Fibroblast of skin of left biceps (primary cell): ENCODE measurements around the gene SPINT2.

Experiments
- DNase-seq, 2 experiments: peaks; one replicate each; pipeline ENCODE4 v3.0.0-alpha.2; 2013; ENCODE audit warnings: low read depth in 2 of 2

SPINT2 gene

GRCh38 chr19:38267761-38268483 lies 3.5 kb downstream of the SPINT2 start:
- no peak for DNase-seq

- no peak for DNase-seq
These were observed 4.2 kb downstream of the SPINT2 start for GRCh38 chr19:38268539-38268938.

GRCh38 chr19:38270587-38271167 lies 6.3 kb downstream of the SPINT2 start:
- DNase-seq, result no peak

GRCh38 chr19:38273499-38273898 lies 9.1 kb downstream of the SPINT2 start:
- no peak for DNase-seq

- DNase-seq, result no peak
These were observed 10.4 kb downstream of the SPINT2 start for GRCh38 chr19:38274739-38275138.

- no peak for DNase-seq
These were observed 12.7 kb downstream of the SPINT2 start for GRCh38 chr19:38276942-38277517.

- no peak for DNase-seq
These were observed 13.2 kb downstream of the SPINT2 start for GRCh38 chr19:38277549-38277948.

- DNase-seq, result no peak
These were observed 13.8 kb downstream of the SPINT2 start for GRCh38 chr19:38277969-38278680.

GRCh38 chr19:38278751-38279150 lies 14.4 kb downstream of the SPINT2 start:
- no peak for DNase-seq

- no peak for DNase-seq
These were observed 15.9 kb downstream of the SPINT2 start for GRCh38 chr19:38280030-38280921.

- no peak for DNase-seq
These were observed 17.6 kb downstream of the SPINT2 start for GRCh38 chr19:38281811-38282566.

GRCh38 chr19:38283271-38283670 lies 18.9 kb downstream of the SPINT2 start:
- DNase-seq, result no peak

GRCh38 chr19:38284422-38284821 lies 20.0 kb downstream of the SPINT2 start:
- DNase-seq, result no peak

GRCh38 chr19:38285567-38285966 lies 21.2 kb downstream of the SPINT2 start:
- no peak for DNase-seq

- no peak for DNase-seq
These were observed 23.2 kb downstream of the SPINT2 start for GRCh38 chr19:38287604-38288003.

GRCh38 chr19:38288123-38288855 lies 23.9 kb downstream of the SPINT2 start:
- no peak for DNase-seq

- no peak for DNase-seq
These were observed 25.6 kb downstream of the SPINT2 start for GRCh38 chr19:38289955-38290354.

- peak; percentile 35 to 36 for DNase-seq
These were observed 26.3 kb downstream of the SPINT2 start for GRCh38 chr19:38290631-38291147.

GRCh38 chr19:38291855-38292254 lies 27.5 kb downstream of the SPINT2 start:
- DNase-seq, result no peak

- DNase-seq, result no peak
These were observed 28.9 kb downstream of the SPINT2 start for GRCh38 chr19:38293281-38293680.
